H9 (cell line): ENCODE data around the gene PRTN3. TPM values are rescaled to one million over a fixed set of nuclear protein-coding genes. Genes with fewer than 3 reads are reported as not detected.
A peak's percentile ranks its signal among the peaks of the same experiment; 100 is the strongest.

Source experiments
- DNase-seq: peaks from one replicate; pipeline ENCODE4 v3.0.0-alpha.2; 2017
- H2AFZ ChIP-seq: one replicate; pipeline ENCODE4 v1.6.1; 2013; ENCODE audit warnings: mild to moderate bottlenecking, low read length, control low read depth, moderate library complexity
- H2AK5ac ChIP-seq: 2 replicates; pipeline ENCODE4 v1.6.1; 2013; ENCODE audit warnings: low read length, control low read depth, mixed read lengths; ENCODE audit not compliant: insufficient read length
- H2BK120ac ChIP-seq: one replicate; pipeline ENCODE4 v1.6.1; 2013; ENCODE audit warnings: low read depth, mild to moderate bottlenecking, low read length, control low read depth, inconsistent platforms; ENCODE audit not compliant: poor library complexity, severe bottlenecking
- H2BK12ac ChIP-seq: 2 replicates; pipeline ENCODE4 v1.6.1; 2013; ENCODE audit warnings: low read length, control low read depth, mixed read lengths, low read depth; ENCODE audit not compliant: insufficient read length
- H2BK15ac ChIP-seq: 2 replicates; pipeline ENCODE4 v1.6.1; 2013; ENCODE audit warnings: low read depth, low read length, control low read depth
- H2BK20ac ChIP-seq: one replicate; pipeline ENCODE4 v1.6.1; 2013; ENCODE audit warnings: low read depth, mild to moderate bottlenecking, low read length, control low read depth, inconsistent platforms; ENCODE audit not compliant: poor library complexity, severe bottlenecking
- H2BK5ac ChIP-seq: 2 replicates; pipeline ENCODE4 v1.6.1; 2013; ENCODE audit warnings: low read length, control low read depth, mixed read lengths; ENCODE audit not compliant: insufficient read length
- H3K14ac ChIP-seq: 2 replicates; pipeline ENCODE4 v1.6.1; 2013; ENCODE audit warnings: low read length, control low read depth; ENCODE audit not compliant: insufficient read depth
- H3K18ac ChIP-seq: 2 replicates; pipeline ENCODE4 v1.6.1; 2013; ENCODE audit warnings: low read depth, mild to moderate bottlenecking, mixed read lengths, low read length, control low read depth; ENCODE audit not compliant: insufficient read length
- H3K23ac ChIP-seq: 2 replicates; pipeline ENCODE4 v1.6.1; 2013; ENCODE audit warnings: low read length, control low read depth, mixed read lengths, low read depth; ENCODE audit not compliant: insufficient read length
- H3K23me2 ChIP-seq: 2 replicates; pipeline ENCODE4 v1.6.1; 2013; ENCODE audit warnings: low read depth, mild to moderate bottlenecking, mixed read lengths, low read length, control low read depth; ENCODE audit not compliant: insufficient read length, poor library complexity, severe bottlenecking
- H3K27ac ChIP-seq: 2 replicates; pipeline ENCODE4 v1.5.1; 2013; ENCODE audit warnings: low read length, control low read depth, mixed read lengths, low read depth; ENCODE audit not compliant: insufficient read length
- H3K27me3 ChIP-seq: 2 replicates; pipeline ENCODE4 v1.6.1; 2013; ENCODE audit warnings: low read length, control low read depth, inconsistent platforms; ENCODE audit not compliant: insufficient read depth
- H3K4ac ChIP-seq: 2 replicates; pipeline ENCODE4 v1.6.1; 2013; ENCODE audit warnings: low read depth, mild to moderate bottlenecking, control low read depth, inconsistent platforms, low read length, moderate library complexity
- H3K4me1 ChIP-seq: 2 replicates; pipeline ENCODE4 v1.6.1; 2013; ENCODE audit warnings: low read length, control low read depth, inconsistent platforms; ENCODE audit not compliant: insufficient read depth
- H3K4me2 ChIP-seq: 2 replicates; pipeline ENCODE4 v1.6.1; 2013; ENCODE audit warnings: low read length, control low read depth, mixed read lengths; ENCODE audit not compliant: insufficient read length, insufficient read depth
- H3K56ac ChIP-seq: 2 replicates; pipeline ENCODE4 v1.6.1; 2013; ENCODE audit warnings: low read depth, mild to moderate bottlenecking, mixed read lengths, low read length, control low read depth; ENCODE audit not compliant: insufficient read length
- H3K79me1 ChIP-seq: 2 replicates; pipeline ENCODE4 v1.6.1; 2013; ENCODE audit warnings: low read depth, mild to moderate bottlenecking, moderate library complexity, low read length, control low read depth, inconsistent platforms; ENCODE audit not compliant: insufficient read depth, poor library complexity, severe bottlenecking
- H3K79me2 ChIP-seq: 2 replicates; pipeline ENCODE4 v1.6.1; 2013; ENCODE audit warnings: low read length, control low read depth, inconsistent platforms; ENCODE audit not compliant: insufficient read depth
- H3K9ac ChIP-seq: 2 replicates; pipeline ENCODE4 v1.6.1; 2013; ENCODE audit warnings: low read length, control low read depth, mixed read lengths; ENCODE audit not compliant: insufficient read length; ENCODE audit errors: extremely low read depth
- H3K9me3 ChIP-seq: one replicate; pipeline ENCODE4 v1.6.1; 2013; ENCODE audit warnings: low read depth, low read length, inconsistent platforms; ENCODE audit not compliant: control insufficient read depth
- H3T11ph ChIP-seq: one replicate; pipeline ENCODE4 v1.6.1; 2013; ENCODE audit warnings: mild to moderate bottlenecking, low read length, control low read depth, inconsistent platforms
- H4K20me1 ChIP-seq: one replicate; pipeline ENCODE4 v1.6.1; 2013; ENCODE audit not compliant: control insufficient read depth, insufficient read length, insufficient read depth
- H4K5ac ChIP-seq: 2 replicates; pipeline ENCODE4 v1.6.1; 2013; ENCODE audit warnings: low read depth, mild to moderate bottlenecking, mixed read lengths, low read length, control low read depth; ENCODE audit not compliant: insufficient read length
- H4K8ac ChIP-seq: replicated peaks from 2 replicates; pipeline ENCODE4 v1.6.1; 2013; ENCODE audit warnings: low read length, control low read depth, mixed read lengths, low read depth; ENCODE audit not compliant: insufficient read length
- H4K91ac ChIP-seq: 2 replicates; pipeline ENCODE4 v1.6.1; 2013; ENCODE audit warnings: low read depth, mild to moderate bottlenecking, moderate library complexity, mixed read lengths, low read length, control low read depth; ENCODE audit not compliant: insufficient read length
- H3K27ac Mint-ChIP-seq, 3 experiments: 2 replicates in 2 of 3; 3 replicates in 1 of 3; pipeline ENCODE4 v1.8.0; 2020 to 2021; ENCODE audit warnings: mixed read lengths in 3 of 3, mild to moderate bottlenecking in 1 of 3, moderate library complexity in 1 of 3
- H3K27me3 Mint-ChIP-seq: 2 replicates; pipeline ENCODE4 v1.8.0; 2021; ENCODE audit warnings: low read depth, mild to moderate bottlenecking, moderate library complexity, mixed read lengths
- H3K36me3 Mint-ChIP-seq, 3 experiments: 2 replicates in 2 of 3; 3 replicates in 1 of 3; pipeline ENCODE4 v1.8.0; 2020 to 2021; ENCODE audit warnings: low read depth in 3 of 3, mixed read lengths in 3 of 3; ENCODE audit not compliant: insufficient read depth in 1 of 3
- H3K4me1 Mint-ChIP-seq, 2 experiments: 2 replicates each; pipeline ENCODE4 v1.8.0; 2020; ENCODE audit warnings: mixed read lengths in 2 of 2
- H3K4me3 Mint-ChIP-seq, 2 experiments: 2 replicates in 1 of 2; 3 replicates in 1 of 2; pipeline ENCODE4 v1.8.0; 2020 to 2021; ENCODE audit warnings: mild to moderate bottlenecking in 2 of 2, mixed read lengths in 2 of 2, moderate library complexity in 1 of 2
- H3K9me3 Mint-ChIP-seq, 2 experiments: 2 replicates in 1 of 2; 3 replicates in 1 of 2; pipeline ENCODE4 v1.8.0; 2020; ENCODE audit warnings: mild to moderate bottlenecking in 2 of 2, mixed read lengths in 2 of 2, moderate library complexity in 1 of 2
- CTCF ChIP-seq: fragments of 200-600 bp; sonication (generic); conservative IDR thresholded peaks from 3 replicates; pipeline ENCODE4 v1.8.0; 2021; ENCODE audit warnings: antibody characterized with exemption, mild to moderate bottlenecking
- WGBS: extraction: QIAGEN DNeasy Blood & Tissue Kit; methylation state at CpG from one replicate; pipeline ENCODE4 v1.1.7; 2013; ENCODE audit warnings: missing lambda C conversion rate, low lambda C conversion rate, mixed read lengths; ENCODE audit not compliant: insufficient read length; ENCODE audit errors: extremely low coverage; 5-methylcytosine and 5-hydroxymethylcytosine counted together
- total RNA-seq: library from RNA; stranded (reverse); gene quantifications from 2 replicates; pipeline ENCODE4 v1.2.1, GENCODE V29; 2021

The PRTN3 gene
- total RNA-seq, 1 experiment from 2014 or later = 0.31 TPM

- no peak for DNase-seq
- Histone ChIP-seq H3K9ac (no peak overlapping the region), H3K4me1 (no peaks in the 10 kb centered on the region; the same call in 1 of the 2 replicates)
Measured at GRCh38 chr19:803099-803561, 37.7 kb upstream of the PRTN3 start.

More at GRCh38 chr19:803099-803561, 37.7 kb upstream of the PRTN3 start:
- Histone ChIP-seq H2AK5ac (no peak overlapping the region), H3K14ac (no peak overlapping the region), H2BK20ac (no peak overlapping the region), H2BK12ac (no peak overlapping the region), H2BK15ac (no peak overlapping the region), H3K79me2 (peaks cover 63% of the 10 kb centered on the region), H3K27me3 (no peaks in the 10 kb centered on the region), H3K56ac (no peak overlapping the region), H3K4me2 (no peak overlapping the region), H2BK5ac (no peak overlapping the region), H3K4ac (no peak overlapping the region), H3K23me2 (peaks cover 9% of the 10 kb centered on the region), H2AFZ (no peak overlapping the region), H3T11ph (no peak overlapping the region), H3K27ac (no peak overlapping the region), H4K91ac (no peak overlapping the region), H4K20me1 (peaks cover 4% of the 10 kb centered on the region), H3K79me1 (peaks cover 13% of the 10 kb centered on the region), H3K18ac (no peak overlapping the region), H3K9me3 (no peaks in the 10 kb centered on the region), H4K5ac (no peak overlapping the region), H4K8ac (no peak overlapping the region), H3K23ac (no peak overlapping the region), H2BK120ac (no peak overlapping the region)
- H3K4me1 Mint-ChIP-seq = peaks cover 23 to 36% of the 10 kb centered on the region in 2 experiments
- H3K27me3 Mint-ChIP-seq = no peaks in the 10 kb centered on the region
- WGBS = no CpG with 5 or more reads among the region's 17 CpGs
- peak overlapping the region; percentile 49 to 87 (median 84); a peak in 4 of 7 replicates for H3K27ac Mint-ChIP-seq
- no peaks in the 10 kb centered on the region; a peak in 1 of 5 replicates for H3K9me3 Mint-ChIP-seq
- no peak overlapping the region for H3K4me3 Mint-ChIP-seq
- peaks cover 61 to 84% (median 80%) of the 10 kb centered on the region in 3 experiments for H3K36me3 Mint-ChIP-seq
- TF ChIP-seq CTCF = no peak
